ENCODE results near the gene CFAP74. TPM values are rescaled to one million over a fixed set of nuclear protein-coding genes. Genes with fewer than 3 reads are reported as not detected.

Gene CFAP74
- polyA plus RNA-seq, 3 donors = 0.02 to 0.24 (median 0.22) TPM

DNA sequence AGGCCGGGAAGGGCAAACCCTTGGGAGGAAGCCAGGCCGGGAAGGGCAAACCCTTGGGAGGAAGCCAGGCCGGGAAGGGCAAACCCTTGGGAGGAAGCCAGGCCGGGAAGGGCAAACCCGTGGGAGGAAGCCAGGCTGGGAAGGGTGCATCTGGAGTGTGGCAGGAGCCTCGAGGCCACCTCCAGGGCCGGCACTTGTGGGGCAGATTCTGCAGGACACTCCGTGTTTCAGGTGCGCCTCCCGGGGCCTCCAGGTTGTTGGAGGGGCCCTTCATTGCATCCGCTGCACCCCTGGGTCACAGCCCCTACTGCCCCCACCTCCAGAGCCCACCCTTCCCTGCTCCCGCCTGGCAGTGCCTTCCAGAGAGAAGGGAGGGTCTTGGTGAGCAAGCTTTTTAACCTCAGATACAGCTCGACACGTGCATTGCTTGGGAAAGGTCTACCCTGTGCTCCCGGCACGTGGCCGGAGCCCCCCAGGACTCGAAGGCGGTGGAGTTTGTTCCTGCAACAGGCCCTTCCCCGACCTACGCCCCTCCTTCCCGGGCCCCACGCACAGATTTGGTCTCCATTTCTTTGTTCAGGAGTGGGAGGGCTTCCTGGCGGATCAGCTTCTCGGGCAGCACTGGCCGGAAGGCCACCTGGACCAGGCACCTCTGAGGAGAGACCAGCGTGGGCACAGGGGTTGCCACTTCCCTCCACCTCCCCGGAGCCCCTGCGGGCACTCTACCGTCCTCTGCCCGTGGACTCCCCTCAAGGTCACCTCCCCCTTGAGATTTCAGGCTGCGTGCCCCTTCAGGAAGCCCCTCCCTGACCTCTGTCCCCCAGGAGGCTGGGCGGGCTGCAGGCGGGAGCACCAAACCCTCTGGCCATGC lies 75.1 kb downstream of the CFAP74 start:
- H3K27ac ChIP-seq (ENCODE audit: low read depth, low read length) = no peak overlapping the region
- 61 to 71% (median 63%) methylated on average over 27 to 33 of the region's 34 CpGs for WGBS, 3 donors

DNA sequence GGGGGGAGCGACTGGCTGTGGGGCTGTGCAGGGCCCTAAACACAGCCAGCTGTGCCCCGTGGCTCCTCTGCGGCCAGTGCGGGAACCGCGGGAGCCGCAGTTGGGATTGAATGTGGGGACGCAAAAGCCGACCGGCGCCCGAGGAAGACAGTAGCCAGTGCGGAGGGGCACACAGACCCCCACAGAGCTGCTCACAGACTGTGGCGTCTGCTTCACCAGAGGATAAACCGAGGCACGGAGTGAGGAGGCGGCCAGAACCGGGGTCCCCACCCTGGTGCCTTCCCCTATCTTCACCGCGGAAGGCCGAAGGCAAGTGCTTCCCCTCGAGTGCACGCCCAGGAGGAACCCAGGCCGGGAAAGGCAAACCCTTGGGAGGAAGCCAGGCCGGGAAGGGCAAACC lies 75.8 kb downstream of the CFAP74 start:
- no peak overlapping the region for H3K27ac ChIP-seq (ENCODE audit: low read depth, low read length)
- WGBS, 3 donors = 67 to 79% (median 71%) methylated on average over 25 of the region's 25 CpGs

DNA sequence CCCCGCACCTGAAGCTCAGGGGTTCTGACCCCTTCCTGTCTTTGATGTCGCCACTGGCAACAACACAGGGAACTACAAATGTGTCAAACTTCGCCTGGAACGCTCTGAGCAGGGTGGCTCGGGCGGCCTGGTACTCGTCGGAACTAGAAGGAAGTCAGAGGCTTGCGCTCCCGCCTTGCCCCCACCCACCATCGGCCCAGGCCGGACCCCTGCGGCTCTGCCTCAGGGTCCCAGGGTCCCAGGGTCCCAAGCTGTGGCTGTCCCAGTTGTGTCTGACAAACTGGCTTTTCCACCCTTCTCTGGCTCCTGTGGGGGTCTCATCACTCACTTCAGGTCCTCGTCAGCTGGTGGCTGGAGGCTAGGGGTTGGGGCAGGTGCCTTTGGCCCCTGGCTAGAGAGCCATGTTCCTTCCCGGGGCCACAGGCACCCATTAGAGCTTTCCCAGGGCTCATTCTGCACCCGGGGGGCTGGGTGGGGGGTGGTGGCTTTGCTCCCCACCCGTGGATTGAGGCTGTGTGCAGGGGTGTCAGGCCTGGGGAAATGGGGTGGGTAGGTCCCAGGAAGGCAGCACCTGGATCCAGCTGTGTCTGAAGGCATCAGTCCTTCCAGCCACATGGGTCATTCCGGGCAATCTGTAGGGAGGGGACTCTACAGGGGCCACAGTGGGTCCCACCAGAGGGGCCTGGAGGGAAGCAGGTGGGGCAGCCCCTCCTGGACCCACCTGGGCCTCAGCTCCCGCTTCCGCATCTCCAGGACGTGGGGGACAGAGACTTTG lies 76.5 kb downstream of the CFAP74 start:
- no peak overlapping the region for H3K27ac ChIP-seq (ENCODE audit: low read depth, low read length)
- 74 to 82% (median 74%) methylated on average over 21 of the region's 21 CpGs for WGBS, 3 donors

DNA sequence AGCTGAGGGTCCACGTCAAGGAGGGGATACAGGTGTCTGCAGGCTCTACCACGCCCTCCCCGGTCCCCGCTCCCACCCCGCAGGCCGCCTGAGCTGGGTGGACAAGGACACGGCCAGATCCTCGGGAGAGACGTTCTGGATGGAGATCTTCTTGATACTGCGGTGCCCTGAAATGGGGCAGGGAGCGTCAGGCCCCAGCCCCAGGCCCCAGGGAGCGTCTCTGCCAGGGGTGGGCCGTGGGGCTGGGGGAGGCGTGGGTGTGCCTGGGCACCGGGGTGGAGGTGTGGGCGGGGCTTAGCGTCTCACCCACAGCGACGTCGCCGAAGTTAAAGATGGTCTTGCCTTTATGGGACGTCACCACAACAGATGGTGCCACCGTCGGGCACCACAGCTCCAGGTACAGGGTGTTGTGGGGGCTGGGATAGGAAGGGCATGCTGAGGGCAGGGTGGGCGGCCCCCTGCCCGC lies 77.2 kb downstream of the CFAP74 start:
- H3K27ac ChIP-seq (ENCODE audit: low read depth, low read length) = no peak overlapping the region
- 79 to 85% (median 80%) methylated on average over 26 of the region's 26 CpGs for WGBS, 3 donors

DNA sequence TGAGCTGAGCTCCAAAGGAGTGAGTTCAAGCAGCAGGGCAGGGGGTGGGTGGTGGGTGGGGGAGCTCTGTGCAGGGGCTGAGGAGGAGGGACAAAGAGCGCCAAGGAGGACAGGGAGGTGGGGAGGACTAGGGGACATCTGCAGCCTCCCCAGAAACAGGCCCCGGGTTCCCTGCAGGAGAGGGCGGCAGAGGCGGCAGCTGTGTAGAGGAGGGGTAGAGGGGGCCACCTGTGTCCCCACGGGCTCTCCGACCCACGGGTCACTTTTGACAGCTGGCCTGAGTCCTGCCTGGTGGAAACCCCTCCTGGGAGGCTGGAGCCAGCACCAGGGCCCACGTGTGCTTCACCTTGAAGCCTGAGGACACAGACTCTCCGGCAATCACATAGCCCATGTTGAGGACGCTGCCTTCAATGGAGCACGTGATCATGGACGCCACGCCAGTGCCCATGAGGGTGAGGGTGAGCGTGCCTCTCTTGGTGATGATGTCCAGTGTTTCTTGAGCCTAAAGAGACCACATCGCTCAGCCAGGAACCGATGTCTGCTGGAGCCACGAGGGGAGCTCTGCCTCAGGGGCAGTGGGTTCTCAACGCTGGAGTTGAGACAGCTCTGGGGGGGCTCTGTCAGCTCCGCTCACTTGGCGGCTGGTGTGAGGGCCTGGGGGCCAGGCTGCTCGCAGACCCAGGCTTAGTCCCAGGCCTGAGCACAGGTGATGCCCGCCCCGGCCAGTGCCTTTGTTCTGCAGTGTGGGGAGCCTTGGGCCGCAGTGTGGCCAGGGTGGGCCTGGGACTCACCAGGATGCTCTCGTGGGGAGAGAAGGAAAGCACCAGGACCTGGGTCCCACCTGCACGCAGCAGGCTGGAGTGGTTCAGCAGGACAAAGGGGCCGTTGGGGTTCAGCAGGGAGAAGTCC lies 77.9 kb downstream of the CFAP74 start:
- no peak overlapping the region for H3K27ac ChIP-seq (ENCODE audit: low read depth, low read length)
- WGBS, 3 donors = 73 to 81% (median 81%) methylated on average over 27 of the region's 27 CpGs

DNA sequence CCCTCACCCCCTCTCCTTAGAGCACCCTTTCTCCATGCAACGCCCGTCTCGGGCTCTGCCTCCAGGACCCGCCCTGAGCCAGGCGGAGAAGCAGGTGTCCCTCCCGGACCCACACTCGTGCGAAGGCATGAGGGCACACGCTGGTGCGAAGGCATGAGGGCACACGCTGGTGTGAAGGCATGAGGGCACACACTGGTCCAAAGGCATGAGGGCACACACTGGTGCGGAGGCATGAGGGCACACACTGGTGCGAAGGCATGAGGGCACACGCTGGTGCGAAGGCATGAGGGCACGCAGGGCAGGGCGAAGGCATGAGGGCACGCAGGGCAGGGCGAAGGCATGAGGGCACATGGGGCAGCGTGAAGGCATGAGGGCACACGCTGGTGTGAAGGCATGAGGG lies 78.7 kb downstream of the CFAP74 start:
- 93 to 94% (median 94%) methylated on average over 21 of the region's 21 CpGs for WGBS, 3 donors
- H3K27ac ChIP-seq (ENCODE audit: low read depth, low read length) = no peak overlapping the region

DNA sequence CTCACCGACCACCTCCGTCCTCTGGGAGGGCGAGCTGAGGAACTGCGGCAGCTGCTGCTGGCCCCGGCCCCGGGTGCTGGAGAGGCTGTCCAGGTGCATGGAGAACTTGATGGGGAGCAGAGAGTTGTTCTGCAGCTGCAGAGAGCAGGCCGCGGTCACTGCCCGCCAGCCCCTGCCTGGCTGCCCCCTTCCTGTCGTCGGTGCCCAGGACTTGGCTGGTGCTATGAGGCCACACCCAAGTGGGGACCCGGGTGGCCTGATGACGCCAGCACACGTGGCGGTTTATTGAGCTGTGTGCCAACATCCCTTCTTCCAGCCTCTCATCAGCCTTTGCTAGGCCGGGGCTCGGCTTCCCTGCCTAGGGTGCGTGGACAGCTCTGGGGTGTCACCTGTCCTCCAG lies 79.2 kb downstream of the CFAP74 start:
- WGBS, 3 donors = 35 to 44% (median 41%) methylated on average over 16 to 18 of the region's 18 CpGs
- no peak overlapping the region for H3K27ac ChIP-seq (ENCODE audit: low read depth, low read length)

DNA sequence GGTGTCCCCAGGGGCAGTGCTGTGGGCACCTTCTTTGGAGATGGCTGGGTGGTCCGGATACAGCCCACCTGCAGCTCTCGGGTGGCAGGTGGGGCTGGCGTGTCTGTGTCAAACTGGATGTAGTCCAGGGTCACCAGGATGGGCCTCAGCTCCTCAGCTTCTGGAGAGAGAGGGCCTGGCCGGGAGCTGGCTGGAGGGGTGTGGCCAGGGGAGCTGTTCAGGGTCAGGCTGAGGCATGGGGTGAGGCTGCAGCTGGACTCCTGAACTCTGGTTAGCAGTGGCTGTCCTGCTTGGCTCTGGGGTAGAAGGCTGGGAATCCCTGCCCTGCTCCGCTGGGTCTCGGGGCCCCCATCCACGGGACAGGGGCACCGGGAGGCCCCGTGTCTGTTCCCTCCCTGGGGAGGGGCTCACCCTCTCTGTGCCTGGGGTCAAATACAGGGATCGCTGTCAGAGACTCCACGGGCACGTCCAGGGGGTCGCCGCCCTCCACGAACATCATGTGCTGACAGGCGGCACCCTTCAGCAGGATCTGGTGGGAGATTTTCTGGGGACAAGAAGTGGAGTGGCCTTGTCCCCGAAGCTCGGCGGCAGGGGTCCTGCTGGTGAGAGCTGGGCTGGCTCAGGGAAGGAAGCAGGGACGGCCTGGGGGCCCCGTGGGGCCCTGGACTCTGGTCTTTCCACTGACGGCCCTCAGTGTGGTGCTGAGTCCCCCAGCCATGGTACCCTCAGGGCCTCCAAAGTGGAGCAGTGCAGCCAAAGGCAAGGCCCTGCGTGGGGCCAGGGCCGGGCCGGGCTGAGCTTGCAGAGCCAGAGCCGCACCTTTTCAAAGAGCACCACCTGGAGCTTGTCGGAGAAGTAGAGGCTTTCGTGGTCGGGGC lies 80.4 kb downstream of the CFAP74 start:
- no peak overlapping the region for H3K27ac ChIP-seq (ENCODE audit: low read depth, low read length)
- WGBS, 3 donors = 63 to 73% (median 67%) methylated on average over 28 to 29 of the region's 29 CpGs

DNA sequence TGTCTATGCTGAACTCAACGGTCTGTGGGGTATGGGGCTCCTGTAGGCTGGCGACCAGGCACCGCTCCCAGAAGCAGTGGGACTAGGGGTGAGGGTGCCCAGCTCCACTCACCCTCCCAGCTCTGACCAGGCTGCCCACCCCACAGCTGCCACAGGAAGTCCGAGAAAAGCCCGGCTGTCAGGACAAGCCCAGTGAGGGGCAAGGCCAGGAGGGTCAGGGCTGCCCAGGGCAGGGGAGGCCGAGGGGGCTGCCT lies 81.0 kb downstream of the CFAP74 start:
- H3K27ac ChIP-seq (ENCODE audit: low read depth, low read length) = no peak overlapping the region
- 81 to 87% (median 87%) methylated on average over 6 of the region's 6 CpGs for WGBS, 3 donors

DNA sequence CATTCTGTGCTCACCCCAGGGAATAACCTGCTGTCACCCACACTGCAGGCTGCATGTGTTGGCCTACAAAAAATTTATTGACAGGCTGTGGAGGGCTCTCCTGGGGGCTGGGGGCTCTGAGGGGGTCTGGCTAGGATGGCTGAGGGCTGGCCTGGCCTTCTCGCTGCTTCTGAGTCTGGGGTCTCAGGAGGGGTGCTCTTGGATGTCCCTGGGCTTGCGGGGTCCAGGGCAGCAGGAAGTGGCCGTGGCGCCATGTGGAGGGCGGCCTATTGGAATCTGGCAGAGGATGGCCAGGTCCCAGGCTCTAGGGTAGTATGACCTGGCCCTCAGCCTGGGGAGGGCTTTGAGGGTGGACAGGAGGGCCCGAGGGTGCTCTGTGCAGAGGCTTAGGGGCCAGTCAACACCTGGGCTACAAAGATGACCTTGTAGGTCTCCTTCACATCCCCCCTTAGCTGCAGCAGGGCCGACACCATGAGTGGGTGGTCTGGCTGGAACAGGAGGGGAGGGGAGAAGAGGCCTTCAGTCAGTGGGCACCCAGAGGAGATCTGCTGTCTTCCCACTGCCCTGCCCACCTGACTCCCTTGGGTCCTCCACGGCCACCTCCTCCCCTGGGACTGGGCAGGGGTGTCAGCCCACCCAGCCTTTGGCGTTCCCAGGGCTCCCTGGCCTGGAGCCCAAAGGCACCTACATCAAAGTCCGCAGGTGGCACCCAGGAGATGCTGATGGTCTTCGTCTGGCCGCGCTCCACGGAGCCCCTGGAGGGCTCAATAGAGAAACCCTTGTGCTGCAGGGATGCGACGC lies 81.5 kb downstream of the CFAP74 start:
- H3K27ac ChIP-seq (ENCODE audit: low read depth, low read length) = no peak overlapping the region
- WGBS, 3 donors = 90 to 92% (median 90%) methylated on average over 16 of the region's 16 CpGs

DNA sequence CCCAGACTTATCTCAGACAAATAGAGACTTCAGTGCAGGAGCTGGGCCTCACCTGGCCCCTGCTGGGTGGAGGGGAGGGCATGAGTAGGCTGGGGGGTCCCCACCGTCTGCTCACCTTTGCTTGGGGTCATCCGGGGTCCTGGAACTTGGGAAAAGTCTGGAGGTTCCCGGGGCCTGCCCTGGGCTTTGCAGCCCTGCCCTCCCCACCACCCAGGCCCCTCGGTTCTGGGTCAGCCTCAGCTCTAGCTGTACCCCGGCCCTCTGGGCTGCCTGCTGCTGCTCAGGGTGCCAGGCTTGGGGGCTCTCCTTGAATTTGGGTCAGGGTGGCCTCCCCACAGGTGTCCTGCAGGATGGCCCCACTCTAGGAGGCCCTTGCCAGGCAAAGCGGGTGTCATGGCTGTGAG lies 82.1 kb downstream of the CFAP74 start:
- H3K27ac ChIP-seq (ENCODE audit: low read depth, low read length) = no peak overlapping the region
- WGBS, 3 donors = 83 to 90% (median 87%) methylated on average over 6 of the region's 6 CpGs

DNA sequence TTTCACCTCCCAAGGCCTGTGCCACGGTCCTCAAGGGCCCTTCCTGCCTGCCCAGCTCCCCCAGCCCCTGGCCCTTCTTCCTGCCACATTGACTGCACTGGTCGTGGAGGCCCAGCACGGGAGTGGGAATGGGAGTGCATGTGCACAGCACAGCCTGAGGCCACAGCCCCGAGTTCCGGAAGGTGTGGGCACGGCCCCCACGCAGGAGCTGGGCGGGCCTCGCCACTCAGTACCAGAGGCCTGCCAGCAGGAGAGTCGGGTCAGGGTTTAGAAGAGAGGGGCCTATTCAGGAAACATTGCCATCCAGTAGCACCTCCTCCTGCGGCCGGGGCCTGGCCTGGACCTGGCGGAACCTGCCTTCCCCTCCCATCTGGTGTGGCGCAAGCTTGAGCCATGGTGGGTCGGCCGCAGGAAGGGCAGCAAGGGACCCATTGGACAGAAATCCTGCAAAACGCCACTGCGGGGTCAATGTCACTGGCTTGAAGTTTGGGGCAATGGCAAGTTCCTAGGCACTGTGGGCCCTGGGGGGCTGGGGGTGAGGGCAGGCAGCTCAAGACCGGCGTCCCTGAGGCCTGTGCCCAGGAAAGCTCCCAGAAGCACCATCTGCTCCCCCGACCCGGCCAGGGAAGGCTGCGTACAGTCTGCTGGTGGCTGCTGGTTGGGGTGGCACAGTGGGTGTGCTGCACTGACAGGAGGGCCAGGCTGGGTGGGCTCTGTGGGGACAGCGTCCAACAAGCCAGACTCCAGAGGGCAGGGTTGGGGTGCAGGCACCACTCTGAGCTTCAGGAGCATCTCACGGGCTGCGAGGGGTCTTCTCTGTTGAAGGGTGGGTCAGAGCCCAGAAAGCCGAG lies 82.8 kb downstream of the CFAP74 start:
- H3K27ac ChIP-seq (ENCODE audit: low read depth, low read length) = no peak overlapping the region
- WGBS, 3 donors = 83 to 91% (median 85%) methylated on average over 24 to 27 of the region's 27 CpGs

DNA sequence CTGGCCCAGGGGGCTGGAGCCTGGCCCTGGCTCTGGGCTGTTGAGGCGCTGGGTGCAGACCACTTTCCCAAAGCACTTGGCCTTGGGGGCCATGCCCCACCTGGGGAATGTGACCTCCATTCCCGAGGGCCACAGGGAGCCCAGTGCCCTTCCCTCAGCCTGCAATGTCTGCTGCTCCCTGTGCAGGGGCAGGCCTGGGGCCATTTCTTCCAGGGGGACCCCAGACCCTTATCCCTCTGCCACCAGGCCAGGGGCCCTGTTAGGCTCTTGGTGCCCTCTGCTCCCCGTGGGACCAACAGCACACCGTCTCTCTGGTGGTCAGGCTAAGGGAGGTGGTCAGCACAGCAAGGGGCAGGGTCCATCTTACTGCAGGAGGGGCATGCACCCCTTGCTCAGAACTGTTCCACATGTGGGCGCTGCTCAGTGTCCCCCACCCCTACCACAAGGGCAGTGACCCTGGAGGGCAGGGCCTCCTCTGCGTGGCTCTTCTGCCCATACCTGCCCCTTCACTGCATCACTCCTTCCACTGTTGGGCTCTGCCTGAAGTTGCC lies 83.5 kb downstream of the CFAP74 start:
- H3K27ac ChIP-seq (ENCODE audit: low read depth, low read length) = no peak overlapping the region
- WGBS, 3 donors = 82 to 88% (median 86%) methylated on average over 6 of the region's 6 CpGs

DNA sequence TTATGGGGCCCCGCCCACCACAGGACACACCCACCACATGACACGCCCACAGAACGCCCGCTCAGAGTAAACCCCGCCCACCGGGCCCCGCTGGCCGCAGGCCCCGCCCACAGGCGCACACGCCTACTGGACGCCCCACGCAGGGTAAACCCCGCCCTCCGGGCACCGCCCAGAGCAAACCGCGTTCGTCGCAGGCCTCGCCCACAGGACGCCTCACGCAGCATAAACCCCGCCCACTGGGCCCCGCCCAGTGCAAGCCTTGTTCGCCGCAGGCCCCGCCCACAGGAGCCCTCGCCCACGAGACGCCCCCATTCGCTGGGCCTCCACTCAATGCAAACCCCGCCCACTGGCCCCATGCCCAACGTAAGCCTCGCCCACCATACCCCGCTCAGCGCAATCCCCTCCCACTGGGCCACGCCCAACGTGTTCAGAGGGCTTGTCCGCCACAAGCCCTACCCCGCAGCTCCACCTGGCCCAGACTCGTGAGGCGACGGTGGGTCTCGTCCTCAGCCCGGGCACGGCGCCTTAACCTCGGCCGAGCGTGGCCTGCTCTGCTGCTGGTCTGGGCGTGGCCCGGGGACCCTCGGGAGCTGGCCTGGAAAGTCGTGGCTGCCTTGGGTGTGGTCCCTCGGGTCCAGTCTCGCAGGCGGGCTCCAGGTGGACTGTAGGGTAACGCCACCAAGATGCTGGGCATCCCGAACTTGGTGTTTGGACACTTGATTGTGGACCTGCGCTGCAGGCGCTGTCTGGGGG lies 84.1 kb downstream of the CFAP74 start:
- WGBS, 3 donors = 9 to 11% (median 10%) methylated on average over 58 to 62 of the region's 62 CpGs
- no peak overlapping the region for H3K27ac ChIP-seq (ENCODE audit: low read depth, low read length)

DNA sequence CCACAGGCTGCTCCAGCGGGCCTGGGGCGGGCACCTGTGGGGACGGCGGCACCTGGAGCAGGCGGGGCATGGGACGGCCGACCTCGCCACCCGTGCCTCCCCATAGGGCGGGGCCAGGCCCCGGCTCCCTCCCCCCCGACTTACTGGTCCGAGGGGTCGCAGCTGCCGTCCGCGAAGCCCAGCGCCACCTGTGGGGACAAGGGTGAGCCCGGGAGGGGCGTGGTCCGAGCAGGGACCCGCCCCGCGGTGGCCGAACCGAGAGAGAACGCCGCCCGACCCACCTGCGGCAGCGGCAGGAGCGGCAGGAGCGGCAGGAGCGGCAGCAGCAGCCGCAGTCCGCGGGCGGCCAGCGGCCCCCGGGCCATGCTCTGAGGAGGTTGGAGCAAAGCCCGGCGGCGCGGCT lies 84.7 kb downstream of the CFAP74 start, which contains the start of gene TMEM52:
Gene TMEM52, minus strand, starts transcription at position 379 of the 403 bp plus-strand sequence. Its CDS starts 14 bp downstream, at position 365.
- no peak within 1 kb of the TSS for H3K27ac ChIP-seq (ENCODE audit: low read depth, low read length)
- WGBS, 3 donors = 0 to 1% (median 1%) methylated on average over 25 to 44 of the region's 44 CpGs

Data from adipose tissue (tissue), 3 donors.